Retinal pigment epithelial cell (primary cell): Measurements from ENCODE around the gene GPR52.

ENCODE experiments used
- DNase-seq: peaks from one replicate; pipeline ENCODE4 v3.0.0-alpha.2; 2010; ENCODE audit warnings: low read depth
- H3K4me3 ChIP-seq: 2 replicates; pipeline ENCODE4 v1.5.1; 2011; ENCODE audit warnings: mild to moderate bottlenecking, low read length, control low read depth, moderate library complexity
- TF ChIP-seq, protein P1 (sequence below): conservative IDR thresholded peaks from 2 replicates; pipeline ENCODE4 v1.5.1; 2011; ENCODE audit warnings: low read depth, low read length, control low read depth, inconsistent platforms

GPR52 gene

DNA sequence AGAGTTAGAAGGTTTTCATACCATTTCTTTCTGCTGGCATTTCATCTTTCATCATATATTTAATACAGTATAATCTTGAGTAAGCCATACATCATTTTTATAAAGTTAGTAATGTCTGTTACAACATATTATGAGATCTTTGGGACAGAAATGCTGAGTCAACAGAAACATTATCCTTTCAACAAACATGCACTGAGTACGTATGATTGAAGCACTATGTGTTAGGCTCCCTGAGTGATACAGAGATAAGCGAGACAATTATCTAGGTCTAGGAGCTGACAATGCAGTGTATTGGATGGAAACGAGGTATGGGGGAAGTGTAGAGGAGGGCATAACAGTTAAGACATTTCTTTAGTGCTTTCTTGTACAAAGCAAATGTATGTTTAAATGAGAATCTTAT lies 19.7 kb upstream of the GPR52 start:
- TF ChIP-seq, protein P1, sequence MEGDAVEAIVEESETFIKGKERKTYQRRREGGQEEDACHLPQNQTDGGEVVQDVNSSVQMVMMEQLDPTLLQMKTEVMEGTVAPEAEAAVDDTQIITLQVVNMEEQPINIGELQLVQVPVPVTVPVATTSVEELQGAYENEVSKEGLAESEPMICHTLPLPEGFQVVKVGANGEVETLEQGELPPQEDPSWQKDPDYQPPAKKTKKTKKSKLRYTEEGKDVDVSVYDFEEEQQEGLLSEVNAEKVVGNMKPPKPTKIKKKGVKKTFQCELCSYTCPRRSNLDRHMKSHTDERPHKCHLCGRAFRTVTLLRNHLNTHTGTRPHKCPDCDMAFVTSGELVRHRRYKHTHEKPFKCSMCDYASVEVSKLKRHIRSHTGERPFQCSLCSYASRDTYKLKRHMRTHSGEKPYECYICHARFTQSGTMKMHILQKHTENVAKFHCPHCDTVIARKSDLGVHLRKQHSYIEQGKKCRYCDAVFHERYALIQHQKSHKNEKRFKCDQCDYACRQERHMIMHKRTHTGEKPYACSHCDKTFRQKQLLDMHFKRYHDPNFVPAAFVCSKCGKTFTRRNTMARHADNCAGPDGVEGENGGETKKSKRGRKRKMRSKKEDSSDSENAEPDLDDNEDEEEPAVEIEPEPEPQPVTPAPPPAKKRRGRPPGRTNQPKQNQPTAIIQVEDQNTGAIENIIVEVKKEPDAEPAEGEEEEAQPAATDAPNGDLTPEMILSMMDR = no peak
- no peak for DNase-seq
- H3K4me3 ChIP-seq = no peak overlapping the region

DNA sequence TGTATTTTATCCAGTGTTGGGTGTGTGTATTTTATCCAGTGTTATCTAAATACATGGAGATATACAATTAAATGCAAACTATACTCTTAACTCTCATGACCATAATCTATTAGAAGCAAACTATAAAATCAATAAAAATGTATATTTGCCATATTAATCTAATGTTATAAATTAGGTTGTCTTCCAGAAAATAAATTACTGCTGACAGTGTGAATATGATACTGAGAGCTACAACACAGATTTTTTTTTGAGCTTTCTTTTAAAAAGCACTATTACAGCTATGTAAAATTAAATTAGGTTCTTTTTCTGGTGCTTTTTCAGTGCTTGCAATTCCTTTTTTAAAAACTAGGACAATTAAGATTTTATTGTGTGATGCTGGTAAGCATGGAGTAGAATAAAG lies 19.0 kb upstream of the GPR52 start:
- DNase-seq = no peak
- TF ChIP-seq, protein P1 = no peak
- H3K4me3 ChIP-seq = no peak overlapping the region

DNA sequence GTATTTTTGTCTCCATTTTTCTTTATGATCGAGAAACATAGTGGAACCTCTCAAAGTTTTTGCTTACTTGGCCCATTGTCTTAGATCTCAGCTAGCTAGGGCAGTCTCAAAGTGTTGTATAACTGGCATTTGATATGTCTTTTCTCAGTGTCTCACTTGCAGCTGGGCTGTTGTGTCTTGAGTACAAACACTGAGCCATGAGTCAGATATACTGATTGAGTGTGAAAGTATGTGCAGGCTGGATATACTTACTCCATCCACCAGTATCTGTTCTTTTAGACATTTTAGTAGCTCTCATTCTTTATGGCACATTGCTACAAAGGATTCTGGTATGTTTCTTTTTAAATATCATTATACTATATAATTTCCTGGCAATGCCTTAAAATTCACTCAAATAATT lies 14.3 kb upstream of the GPR52 start:
- no peak for DNase-seq
- TF ChIP-seq, protein P1 = no peak
- no peak overlapping the region for H3K4me3 ChIP-seq

DNA sequence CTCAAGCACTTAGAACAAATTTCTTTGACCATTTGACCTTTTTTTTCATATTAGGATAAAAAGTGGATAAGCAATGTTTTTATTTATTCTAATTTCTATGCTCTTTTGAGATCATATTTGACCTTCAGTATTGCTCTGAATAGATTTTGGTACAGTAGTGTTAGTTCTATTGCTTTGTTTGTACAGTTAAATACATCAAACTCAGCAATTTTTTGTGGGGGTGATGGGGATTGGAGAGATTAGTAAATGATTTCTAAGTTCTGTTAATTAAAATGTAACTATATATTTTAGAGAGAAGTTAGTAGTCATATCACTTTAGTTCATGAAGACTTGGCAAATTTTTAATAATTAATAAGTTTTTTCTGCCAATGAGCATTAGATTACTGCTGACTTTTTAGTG lies 2.4 kb upstream of the GPR52 start:
- DNase-seq = no peak
- H3K4me3 ChIP-seq = no peak overlapping the region
- TF ChIP-seq, protein P1 = no peak

DNA sequence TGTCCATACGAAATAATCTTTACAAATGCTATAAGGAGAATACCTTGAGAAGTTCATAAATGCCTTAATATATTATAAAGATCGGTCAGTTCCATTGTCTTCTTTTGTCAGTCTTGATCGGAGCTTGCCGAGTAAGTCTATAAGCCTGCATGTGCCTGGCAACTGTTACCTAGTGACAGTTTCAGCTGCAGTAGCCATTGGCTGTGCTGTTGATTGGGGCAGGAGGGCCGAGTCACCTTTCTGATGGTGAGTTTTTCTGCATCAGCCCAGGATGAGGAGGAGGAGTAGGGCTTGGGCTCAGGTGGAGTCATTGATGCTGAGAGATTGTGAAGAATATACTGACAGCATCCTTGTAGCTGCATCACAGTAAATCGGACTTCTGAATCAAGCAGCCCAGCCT lies 1.9 kb upstream of the GPR52 start:
- no peak for DNase-seq
- TF ChIP-seq, protein P1 = no peak
- no peak overlapping the region for H3K4me3 ChIP-seq

DNA sequence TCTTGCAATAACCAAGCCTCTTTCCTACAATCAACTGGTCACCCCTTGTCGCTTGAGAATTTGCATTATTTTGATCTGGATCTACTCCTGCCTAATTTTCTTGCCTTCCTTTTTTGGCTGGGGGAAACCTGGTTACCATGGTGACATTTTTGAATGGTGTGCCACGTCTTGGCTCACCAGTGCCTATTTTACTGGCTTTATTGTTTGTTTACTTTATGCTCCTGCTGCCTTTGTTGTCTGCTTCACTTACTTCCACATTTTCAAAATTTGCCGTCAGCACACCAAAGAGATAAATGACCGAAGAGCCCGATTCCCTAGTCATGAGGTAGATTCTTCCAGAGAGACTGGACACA lies 743 bp downstream of the GPR52 start:
- TF ChIP-seq, protein P1 = no peak
- no peak for DNase-seq
- no peak overlapping the region for H3K4me3 ChIP-seq

DNA sequence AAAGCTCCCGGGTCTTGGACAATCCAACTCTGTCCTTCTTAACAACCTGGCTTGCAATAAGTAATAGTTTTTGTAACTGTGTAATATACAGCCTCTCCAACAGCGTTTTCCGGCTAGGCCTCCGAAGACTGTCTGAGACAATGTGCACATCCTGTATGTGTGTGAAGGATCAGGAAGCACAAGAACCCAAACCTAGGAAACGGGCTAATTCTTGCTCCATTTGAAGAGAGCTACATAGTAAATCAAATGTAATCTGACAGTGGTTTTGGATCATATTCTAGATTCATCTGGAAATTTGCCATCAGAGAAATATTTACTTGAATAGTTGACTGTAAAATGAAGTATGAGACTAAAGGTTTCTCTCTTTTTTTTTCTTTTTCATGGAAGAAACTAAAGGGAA lies 1.2 kb downstream of the GPR52 start:
- no peak overlapping the region for H3K4me3 ChIP-seq
- TF ChIP-seq, protein P1 = no peak
- no peak for DNase-seq
